SK-N-SH (cell line): ENCODE results near the gene PLXNA4.

ENCODE experiments used
- FOXM1 ChIP-seq: IDR thresholded peaks from 2 replicates; pipeline ENCODE4 v1.4.0; 2012; ENCODE audit warnings: low read depth, mild to moderate bottlenecking
- GABPA ChIP-seq: IDR thresholded peaks from 2 replicates; pipeline ENCODE4 v1.4.0; 2012; ENCODE audit warnings: low read depth, mild to moderate bottlenecking
- JUND ChIP-seq: IDR thresholded peaks from 2 replicates; pipeline ENCODE4 v1.4.0; 2012
- POLR2AphosphoS5 ChIP-seq: IDR thresholded peaks from 2 replicates; pipeline ENCODE4 v1.6.1; 2012; ENCODE audit warnings: low read depth, low read length
- RAD21 ChIP-seq: IDR thresholded peaks from 2 replicates; pipeline ENCODE4 v1.6.1; 2012; ENCODE audit warnings: mild to moderate bottlenecking, low read length
- SIN3A ChIP-seq: IDR thresholded peaks from 2 replicates; pipeline ENCODE4 v1.6.1; 2012; ENCODE audit warnings: low read depth, mild to moderate bottlenecking, low read length, moderate library complexity, borderline replicate concordance
- SMC3 ChIP-seq: IDR thresholded peaks from 2 replicates; pipeline ENCODE4 v1.6.1; 2012; ENCODE audit warnings: low read depth, low read length, improper control_type of control experiment
- YY1 ChIP-seq: IDR thresholded peaks from 2 replicates; pipeline ENCODE4 v1.4.0; 2012; ENCODE audit warnings: low read depth, mild to moderate bottlenecking
- TF ChIP-seq, protein P1 (sequence below): fragments of 200-600 bp; sonication (generic); IDR thresholded peaks from 2 replicates; pipeline ENCODE4 v1.6.1; 2017; ENCODE audit warnings: antibody characterized with exemption, mild to moderate bottlenecking, moderate library complexity
- TF ChIP-seq, protein P2 (sequence below): IDR thresholded peaks from 2 replicates; pipeline ENCODE4 v1.6.1; 2012; ENCODE audit warnings: mild to moderate bottlenecking, low read depth, low read length, moderate library complexity
- TF ChIP-seq, protein P3 (sequence below): IDR thresholded peaks from 2 replicates; pipeline ENCODE4 v1.4.0; 2012; ENCODE audit warnings: low read depth, borderline replicate concordance
- TF ChIP-seq, protein P4 (sequence below): fragments of 150-350 bp; IDR thresholded peaks from 2 replicates; pipeline ENCODE4 v1.6.1; 2017; ENCODE audit warnings: antibody characterized with exemption, low read length, low read depth, borderline replicate concordance

DNA sequence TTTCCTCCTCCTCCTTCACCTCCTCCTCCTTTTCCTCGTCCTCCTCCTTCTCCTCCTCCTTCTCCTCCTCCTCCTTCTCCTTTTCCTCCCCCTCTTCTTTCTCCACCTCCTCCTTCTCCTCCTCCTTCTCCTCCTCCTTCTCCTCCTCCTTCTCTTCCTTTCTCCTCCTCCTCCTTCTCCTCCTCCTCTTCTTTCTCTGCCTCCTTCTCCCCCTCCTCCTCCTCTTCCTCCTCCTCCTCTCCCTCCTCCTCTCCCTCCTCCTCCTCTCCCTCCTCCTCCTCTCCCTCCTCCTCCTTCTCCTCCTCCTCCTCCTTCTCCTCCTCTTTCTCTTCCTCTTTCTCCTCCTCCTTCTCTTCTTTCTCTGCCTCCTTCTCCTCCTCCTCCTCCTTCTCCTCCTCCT lies 13.6 kb downstream of the PLXNA4 start:
- TF ChIP-seq, protein P1, sequence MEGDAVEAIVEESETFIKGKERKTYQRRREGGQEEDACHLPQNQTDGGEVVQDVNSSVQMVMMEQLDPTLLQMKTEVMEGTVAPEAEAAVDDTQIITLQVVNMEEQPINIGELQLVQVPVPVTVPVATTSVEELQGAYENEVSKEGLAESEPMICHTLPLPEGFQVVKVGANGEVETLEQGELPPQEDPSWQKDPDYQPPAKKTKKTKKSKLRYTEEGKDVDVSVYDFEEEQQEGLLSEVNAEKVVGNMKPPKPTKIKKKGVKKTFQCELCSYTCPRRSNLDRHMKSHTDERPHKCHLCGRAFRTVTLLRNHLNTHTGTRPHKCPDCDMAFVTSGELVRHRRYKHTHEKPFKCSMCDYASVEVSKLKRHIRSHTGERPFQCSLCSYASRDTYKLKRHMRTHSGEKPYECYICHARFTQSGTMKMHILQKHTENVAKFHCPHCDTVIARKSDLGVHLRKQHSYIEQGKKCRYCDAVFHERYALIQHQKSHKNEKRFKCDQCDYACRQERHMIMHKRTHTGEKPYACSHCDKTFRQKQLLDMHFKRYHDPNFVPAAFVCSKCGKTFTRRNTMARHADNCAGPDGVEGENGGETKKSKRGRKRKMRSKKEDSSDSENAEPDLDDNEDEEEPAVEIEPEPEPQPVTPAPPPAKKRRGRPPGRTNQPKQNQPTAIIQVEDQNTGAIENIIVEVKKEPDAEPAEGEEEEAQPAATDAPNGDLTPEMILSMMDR, result no peak
- no peak for TF ChIP-seq SMC3
- TF ChIP-seq SIN3A, result no peak
- TF ChIP-seq, protein P2, sequence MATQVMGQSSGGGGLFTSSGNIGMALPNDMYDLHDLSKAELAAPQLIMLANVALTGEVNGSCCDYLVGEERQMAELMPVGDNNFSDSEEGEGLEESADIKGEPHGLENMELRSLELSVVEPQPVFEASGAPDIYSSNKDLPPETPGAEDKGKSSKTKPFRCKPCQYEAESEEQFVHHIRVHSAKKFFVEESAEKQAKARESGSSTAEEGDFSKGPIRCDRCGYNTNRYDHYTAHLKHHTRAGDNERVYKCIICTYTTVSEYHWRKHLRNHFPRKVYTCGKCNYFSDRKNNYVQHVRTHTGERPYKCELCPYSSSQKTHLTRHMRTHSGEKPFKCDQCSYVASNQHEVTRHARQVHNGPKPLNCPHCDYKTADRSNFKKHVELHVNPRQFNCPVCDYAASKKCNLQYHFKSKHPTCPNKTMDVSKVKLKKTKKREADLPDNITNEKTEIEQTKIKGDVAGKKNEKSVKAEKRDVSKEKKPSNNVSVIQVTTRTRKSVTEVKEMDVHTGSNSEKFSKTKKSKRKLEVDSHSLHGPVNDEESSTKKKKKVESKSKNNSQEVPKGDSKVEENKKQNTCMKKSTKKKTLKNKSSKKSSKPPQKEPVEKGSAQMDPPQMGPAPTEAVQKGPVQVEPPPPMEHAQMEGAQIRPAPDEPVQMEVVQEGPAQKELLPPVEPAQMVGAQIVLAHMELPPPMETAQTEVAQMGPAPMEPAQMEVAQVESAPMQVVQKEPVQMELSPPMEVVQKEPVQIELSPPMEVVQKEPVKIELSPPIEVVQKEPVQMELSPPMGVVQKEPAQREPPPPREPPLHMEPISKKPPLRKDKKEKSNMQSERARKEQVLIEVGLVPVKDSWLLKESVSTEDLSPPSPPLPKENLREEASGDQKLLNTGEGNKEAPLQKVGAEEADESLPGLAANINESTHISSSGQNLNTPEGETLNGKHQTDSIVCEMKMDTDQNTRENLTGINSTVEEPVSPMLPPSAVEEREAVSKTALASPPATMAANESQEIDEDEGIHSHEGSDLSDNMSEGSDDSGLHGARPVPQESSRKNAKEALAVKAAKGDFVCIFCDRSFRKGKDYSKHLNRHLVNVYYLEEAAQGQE, result no peak
- TF ChIP-seq, protein P3, sequence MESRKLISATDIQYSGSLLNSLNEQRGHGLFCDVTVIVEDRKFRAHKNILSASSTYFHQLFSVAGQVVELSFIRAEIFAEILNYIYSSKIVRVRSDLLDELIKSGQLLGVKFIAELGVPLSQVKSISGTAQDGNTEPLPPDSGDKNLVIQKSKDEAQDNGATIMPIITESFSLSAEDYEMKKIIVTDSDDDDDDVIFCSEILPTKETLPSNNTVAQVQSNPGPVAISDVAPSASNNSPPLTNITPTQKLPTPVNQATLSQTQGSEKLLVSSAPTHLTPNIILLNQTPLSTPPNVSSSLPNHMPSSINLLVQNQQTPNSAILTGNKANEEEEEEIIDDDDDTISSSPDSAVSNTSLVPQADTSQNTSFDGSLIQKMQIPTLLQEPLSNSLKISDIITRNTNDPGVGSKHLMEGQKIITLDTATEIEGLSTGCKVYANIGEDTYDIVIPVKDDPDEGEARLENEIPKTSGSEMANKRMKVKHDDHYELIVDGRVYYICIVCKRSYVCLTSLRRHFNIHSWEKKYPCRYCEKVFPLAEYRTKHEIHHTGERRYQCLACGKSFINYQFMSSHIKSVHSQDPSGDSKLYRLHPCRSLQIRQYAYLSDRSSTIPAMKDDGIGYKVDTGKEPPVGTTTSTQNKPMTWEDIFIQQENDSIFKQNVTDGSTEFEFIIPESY, result no peak
- no peak for TF ChIP-seq POLR2AphosphoS5
- TF ChIP-seq RAD21, result no peak
- no peak for TF ChIP-seq FOXM1
- no peak for TF ChIP-seq GABPA
- TF ChIP-seq JUND, result no peak
- TF ChIP-seq, protein P4, sequence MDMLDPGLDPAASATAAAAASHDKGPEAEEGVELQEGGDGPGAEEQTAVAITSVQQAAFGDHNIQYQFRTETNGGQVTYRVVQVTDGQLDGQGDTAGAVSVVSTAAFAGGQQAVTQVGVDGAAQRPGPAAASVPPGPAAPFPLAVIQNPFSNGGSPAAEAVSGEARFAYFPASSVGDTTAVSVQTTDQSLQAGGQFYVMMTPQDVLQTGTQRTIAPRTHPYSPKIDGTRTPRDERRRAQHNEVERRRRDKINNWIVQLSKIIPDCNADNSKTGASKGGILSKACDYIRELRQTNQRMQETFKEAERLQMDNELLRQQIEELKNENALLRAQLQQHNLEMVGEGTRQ, result no peak
- TF ChIP-seq YY1, result no peak
